HG03064 (cell line): ENCODE measurements around the gene TYR.
"Not testable (repeated sequence)": the region's sequence is repeated elsewhere in the genome, so short reads cannot be mapped to it uniquely, and the experiment has no call there.

Experiments
- ATAC-seq: cut with Tn5 transposase; IDR thresholded peaks from one replicate; pipeline ENCODE4 v1.9.1; 2021; ENCODE audit warnings: low read depth; ENCODE audit not compliant: unreplicated experiment

The TYR gene

GRCh38 chr11:89177691-89178231 lies at the start of gene TYR:
Gene TYR (plus strand): TSS chr11:89177875. CDS start chr11:89177954, 79 bp downstream.
- ATAC-seq, result no peak

DNA sequence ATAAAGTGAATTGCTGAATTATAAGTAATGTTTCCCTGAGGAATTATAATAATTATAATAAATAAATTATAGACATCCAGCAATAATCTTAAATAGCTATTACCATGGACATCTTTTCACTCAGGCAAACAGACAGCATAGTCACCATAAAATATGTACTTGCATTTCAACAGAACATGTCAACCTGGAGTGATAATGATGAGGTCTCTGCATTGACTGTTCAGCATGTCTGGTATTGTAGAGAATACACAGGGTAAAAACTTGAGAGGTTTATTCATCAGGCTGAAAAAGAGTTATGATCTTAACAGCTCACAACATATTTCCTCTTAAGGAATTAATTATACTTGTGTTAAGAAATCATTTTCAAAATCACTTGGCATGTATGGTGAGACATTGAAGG lies 41.1 kb upstream of the TYR start:
- no peak for ATAC-seq

- no peak for ATAC-seq
Measured at GRCh38 chr11:89147229-89147628, 30.4 kb upstream of the TYR start.

GRCh38 chr11:89159974-89160373 lies 17.7 kb upstream of the TYR start:
- ATAC-seq, result no peak

DNA sequence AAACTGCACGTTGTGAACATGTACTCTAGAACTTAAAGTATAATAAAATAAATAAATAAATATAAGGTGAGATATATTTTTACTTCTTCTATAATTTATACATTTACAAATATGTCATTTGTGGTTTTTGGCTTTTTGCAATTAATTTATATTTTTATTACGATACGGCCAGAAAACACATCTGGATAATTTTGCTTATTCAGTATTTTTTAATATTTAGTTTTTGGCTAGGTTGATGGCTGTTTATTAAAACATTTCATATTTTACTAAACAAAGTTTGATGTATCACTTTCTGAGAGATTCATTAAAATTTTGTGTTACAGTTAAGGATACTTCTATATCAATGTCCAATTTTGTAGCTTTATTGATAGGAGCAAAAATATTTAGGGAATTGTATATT lies 15.7 kb upstream of the TYR start:
- no peak for ATAC-seq

DNA sequence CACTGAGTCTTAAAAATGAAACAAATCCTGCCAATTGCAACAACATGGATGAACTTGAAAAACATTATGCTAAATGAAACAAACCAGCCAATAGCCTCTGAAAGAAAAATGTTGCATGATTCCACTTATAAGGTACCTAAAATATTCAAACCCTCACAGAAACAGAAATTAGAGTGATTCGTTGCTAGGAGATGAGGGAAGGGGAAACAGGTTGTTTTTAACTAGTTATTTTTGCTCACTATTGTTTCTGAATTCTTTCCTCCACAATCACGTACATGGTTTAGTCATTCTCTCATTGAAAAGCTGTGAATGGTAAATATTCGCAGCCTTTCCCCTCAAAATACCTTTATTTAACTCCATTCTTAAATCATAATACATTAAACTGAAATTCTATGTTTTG lies 14.0 kb upstream of the TYR start:
- ATAC-seq, result no peak

DNA sequence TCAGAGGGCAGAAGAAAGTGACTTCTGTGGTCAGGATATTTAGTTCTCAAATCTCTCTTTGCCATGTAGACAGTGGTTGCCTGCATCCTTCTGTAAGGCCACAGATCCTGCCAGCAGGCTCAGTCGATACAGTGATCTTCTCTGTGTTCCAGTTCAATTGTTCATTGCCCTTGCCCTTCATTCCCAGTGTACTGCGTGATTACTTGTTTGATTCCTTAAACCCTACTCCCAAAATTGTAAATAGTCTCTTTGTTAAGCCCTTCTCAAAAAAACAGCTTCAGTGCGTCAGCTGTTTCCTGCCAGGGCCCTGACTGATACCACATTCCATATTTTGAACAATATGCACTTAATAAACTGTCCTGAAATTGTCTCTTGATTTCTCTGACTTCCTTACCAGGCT lies 9.3 kb upstream of the TYR start:
- ATAC-seq, result no peak

- ATAC-seq, result no peak
Measured at GRCh38 chr11:89175796-89176195, 1.9 kb upstream of the TYR start.

DNA sequence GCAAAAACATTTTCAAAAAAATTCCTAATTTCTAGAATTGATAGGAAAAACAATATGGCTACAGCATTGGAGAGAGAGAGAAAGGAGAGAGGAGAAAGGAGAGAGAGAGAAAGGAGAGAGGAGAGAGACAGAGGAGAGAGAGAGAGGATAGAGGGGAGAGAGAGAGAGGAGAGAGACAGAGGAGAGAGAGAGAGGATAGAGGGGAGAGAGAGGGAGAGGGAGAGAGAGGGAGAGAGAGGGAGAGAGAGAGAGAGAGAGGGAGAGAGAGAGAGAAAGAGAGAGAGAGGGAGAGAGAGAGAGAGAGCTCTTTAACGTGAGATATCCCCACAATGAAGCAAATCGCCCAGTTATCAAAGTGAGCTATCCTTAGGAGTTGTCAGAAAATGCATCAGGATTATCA lies 737 bp upstream of the TYR start:
- no peak for ATAC-seq

GRCh38 chr11:89181111-89181510 lies 3.4 kb downstream of the TYR start:
- ATAC-seq, result no peak

DNA sequence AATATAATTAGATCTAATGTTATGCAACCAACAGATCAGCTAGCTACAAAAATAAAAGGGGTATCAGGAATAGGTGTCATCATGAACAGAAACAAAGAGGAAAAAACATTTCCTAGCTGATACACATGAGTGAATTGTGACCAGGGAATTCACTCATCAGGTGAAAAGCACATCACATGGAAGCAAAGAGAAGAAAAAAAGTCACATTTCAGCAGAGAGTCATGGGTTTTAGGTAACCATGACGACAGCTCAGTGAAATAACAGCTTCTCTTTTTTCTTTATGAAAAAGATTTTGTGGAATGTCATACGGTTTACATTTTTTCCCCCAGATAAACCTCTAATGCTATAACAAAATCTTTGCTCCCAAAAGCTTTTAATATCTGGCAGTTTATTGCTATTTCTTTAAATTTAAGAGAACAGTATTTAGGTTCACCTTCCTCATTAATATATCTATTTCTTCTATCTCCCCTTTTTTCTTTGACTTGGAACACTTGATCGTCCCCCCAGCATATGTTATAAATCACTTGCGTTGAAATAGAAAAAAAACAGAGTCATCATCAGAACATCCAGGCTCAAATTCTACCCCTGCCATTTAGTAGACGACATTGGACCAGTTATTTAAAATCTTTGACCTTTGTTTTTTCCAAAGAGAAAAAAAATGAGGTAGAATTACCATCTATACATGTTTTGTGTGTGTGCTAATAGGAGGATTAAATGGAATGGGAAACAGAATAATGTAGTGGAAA lies 5.3 kb downstream of the TYR start:
- ATAC-seq, result no peak

- ATAC-seq, result no peak
Measured at GRCh38 chr11:89184021-89184420, 6.3 kb downstream of the TYR start.

DNA sequence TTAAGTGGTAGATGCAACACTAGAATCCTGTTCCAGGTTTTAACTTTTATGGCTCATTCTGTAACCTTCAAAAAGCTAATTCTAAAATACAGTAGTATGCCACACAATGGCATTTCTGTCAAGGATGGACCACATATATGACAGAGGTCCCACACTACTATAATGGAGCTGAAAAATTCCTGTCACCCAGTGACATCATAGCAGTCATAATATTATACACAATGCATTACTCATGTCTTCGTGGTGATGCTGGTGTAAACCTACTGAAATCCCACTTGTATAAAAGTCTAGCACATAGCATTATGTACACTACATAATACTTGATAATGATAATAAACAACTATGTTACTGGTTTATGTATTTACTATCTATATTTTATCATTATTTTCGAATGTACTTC lies 12.1 kb downstream of the TYR start:
- ATAC-seq, result no peak

- no peak for ATAC-seq
Measured at GRCh38 chr11:89201138-89201537, 23.5 kb downstream of the TYR start.

- no peak for ATAC-seq
Measured at GRCh38 chr11:89203814-89204213, 26.1 kb downstream of the TYR start.

- ATAC-seq, result no peak
Measured at GRCh38 chr11:89205378-89205777, 27.7 kb downstream of the TYR start.

DNA sequence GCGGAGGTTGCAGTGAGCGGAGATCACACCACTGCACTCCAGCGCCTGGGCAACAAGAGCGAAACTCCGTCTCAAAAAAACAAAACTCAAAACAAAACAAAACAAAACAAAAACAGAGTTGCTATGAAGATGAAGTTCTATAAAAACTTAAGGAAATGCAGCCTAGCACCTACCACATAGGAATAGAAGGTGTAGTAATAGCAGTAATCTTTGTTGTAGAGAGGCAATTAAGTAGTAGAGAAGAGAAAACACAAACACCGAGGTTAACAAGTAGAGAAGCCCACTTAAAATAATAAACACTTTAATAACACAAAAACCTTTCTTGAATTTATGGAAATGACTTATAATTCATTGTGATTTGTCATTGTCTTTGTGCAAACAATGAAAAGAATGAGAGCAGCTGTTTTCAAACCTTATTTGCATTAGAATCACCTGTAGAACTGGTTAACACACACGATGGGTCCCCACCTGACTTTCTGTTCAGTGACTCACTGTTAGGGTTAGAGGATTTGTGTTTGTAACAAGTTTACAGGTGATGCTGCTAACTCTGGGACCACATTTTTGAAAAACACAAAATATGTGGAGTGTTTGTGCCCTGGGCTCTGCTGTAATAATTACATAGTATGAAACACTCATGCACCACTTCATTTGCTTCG lies 43.1 kb downstream of the TYR start:
- no peak for ATAC-seq

DNA sequence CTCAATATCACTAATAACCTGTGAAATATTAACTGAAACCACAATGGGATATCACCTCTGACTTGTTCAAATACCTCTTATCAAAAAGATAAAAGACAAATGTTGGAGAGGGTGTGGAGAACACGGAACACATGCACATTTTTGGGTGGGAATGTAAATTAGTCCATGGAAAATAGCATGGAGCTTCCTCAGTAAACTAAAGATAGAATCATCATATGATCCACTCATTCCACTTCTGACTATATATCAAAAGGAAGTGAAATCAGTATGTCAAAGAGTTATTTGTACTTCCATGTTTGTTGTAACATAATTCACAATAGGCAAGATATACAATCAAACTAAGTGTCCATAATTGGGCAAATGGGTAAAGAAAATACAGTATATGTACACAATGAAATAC lies 57.4 kb downstream of the TYR start:
- ATAC-seq, result no peak

GRCh38 chr11:89235976-89236375 lies 58.3 kb downstream of the TYR start:
- no peak for ATAC-seq

DNA sequence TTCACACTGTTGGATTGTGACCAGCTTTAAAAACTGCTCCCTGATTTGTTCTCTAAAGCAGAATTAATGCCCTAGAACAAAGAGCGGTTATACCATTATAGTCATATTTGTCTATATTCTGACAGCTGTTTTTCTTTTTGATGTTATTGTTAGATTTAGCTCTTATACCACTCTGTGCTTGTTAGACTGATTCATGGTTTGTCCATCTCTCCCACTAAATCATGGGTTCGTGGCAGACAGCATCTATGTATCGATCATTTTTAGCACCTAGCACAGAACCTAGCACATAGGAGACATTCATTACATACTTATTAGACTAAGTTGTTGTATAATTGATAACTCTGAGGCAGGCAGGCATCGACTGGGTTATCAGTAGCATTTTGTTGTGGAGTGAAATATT lies 69.3 kb downstream of the TYR start:
- ATAC-seq, result not testable (repeated sequence)

GRCh38 chr11:89249196-89249595 lies 71.5 kb downstream of the TYR start:
- ATAC-seq, result no peak

DNA sequence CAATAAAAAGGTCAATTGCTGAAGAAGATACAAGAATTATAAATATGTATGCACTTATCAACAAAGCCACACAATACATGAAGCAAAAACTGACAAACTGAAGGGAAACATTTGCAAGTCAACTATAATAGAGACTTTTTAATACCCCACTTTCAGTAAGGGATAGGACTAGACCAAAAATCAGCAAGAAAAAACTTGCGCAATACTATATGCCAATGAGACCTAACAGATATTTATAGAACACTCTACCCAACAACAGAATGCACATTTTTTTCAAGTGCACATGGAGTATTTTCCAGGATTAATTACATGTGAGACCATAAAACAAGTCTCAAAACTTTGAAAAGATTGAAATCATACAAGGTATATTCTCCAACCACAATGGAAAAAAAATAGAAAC lies 83.8 kb downstream of the TYR start:
- ATAC-seq, result not testable (repeated sequence)
